Thymus (tissue), 14 donors: ENCODE data around the gene PPA1. TPM values are rescaled to one million over a fixed set of nuclear protein-coding genes. Genes with fewer than 3 reads are reported as not detected.

Experiments used
- DNase-seq, 9 donors: peaks; one replicate each; pipeline ENCODE4 v3.0.0-alpha.2; 2013; ENCODE audit warnings: low spot score in 9 of 9, low read depth in 6 of 9, missing footprints in 1 of 9
- H3K27ac ChIP-seq, 2 donors: one replicate each; pipeline ENCODE4 v1.5.1; 2013; ENCODE audit warnings: control low read depth in 1 of 2, low read depth in 1 of 2, low read length in 1 of 2, mild to moderate bottlenecking in 1 of 2, moderate library complexity in 1 of 2
- H3K27me3 ChIP-seq, 2 donors: one replicate each; pipeline ENCODE4 v1.5.1; 2013; ENCODE audit warnings: low read length in 1 of 2; ENCODE audit not compliant: control insufficient read depth in 2 of 2, insufficient read depth in 1 of 2
- H3K36me3 ChIP-seq, 2 donors: one replicate each; pipeline ENCODE4 v1.5.1; 2013; ENCODE audit warnings: low read length in 1 of 2, mild to moderate bottlenecking in 1 of 2, moderate library complexity in 1 of 2; ENCODE audit not compliant: control insufficient read depth in 2 of 2, insufficient read depth in 2 of 2
- H3K4me1 ChIP-seq, 2 donors: one replicate each; pipeline ENCODE4 v1.5.1; 2013; ENCODE audit warnings: low read length in 2 of 2; ENCODE audit not compliant: control insufficient read depth in 2 of 2, insufficient read depth in 2 of 2
- H3K4me3 ChIP-seq, 2 donors: one replicate each; pipeline ENCODE4 v1.5.1; 2013; ENCODE audit warnings: low read length in 2 of 2, control low read depth in 1 of 2, mild to moderate bottlenecking in 1 of 2
- H3K9me3 ChIP-seq, 2 donors: one replicate each; pipeline ENCODE4 v1.5.1; 2013; ENCODE audit warnings: low read length in 1 of 2, mild to moderate bottlenecking in 1 of 2; ENCODE audit not compliant: control insufficient read depth in 2 of 2, insufficient read depth in 1 of 2
- WGBS: extraction: QIAGEN DNeasy Blood & Tissue Kit; methylation state at CpG from one replicate; pipeline ENCODE4 v1.1.7; 2013; 5-methylcytosine and 5-hydroxymethylcytosine counted together
- long read RNA-seq, 10 donors: transcript quantifications; one replicate each; lab custom pipeline, GENCODE V29; 2026
- polyA plus RNA-seq: library from polyadenylated mRNA; stranded (reverse); fragments of 200-250 nt; gene quantifications from one replicate; pipeline ENCODE4 v1.2.3, GENCODE V29; 2013
- total RNA-seq: library from RNA; stranded (reverse); fragments of 120-200 nt; gene quantifications from one replicate; pipeline ENCODE4 v1.2.4, GENCODE V29; 2013
- donor health status: healthy.

PPA1 gene
- total RNA-seq (199 TPM), polyA plus RNA-seq (150 TPM)
- long read RNA-seq, donor 1, transcript PPA1-202 (11 exons, 1,295 nt): major isoform, 10 of 59 reads
- long read RNA-seq, donor 1, partial matches to known transcripts: 49 of 59 reads
- long read RNA-seq, donor 1, other reads (novel, unspliced or antisense): 0 of 59 reads
- long read RNA-seq, donor 2: 0 reads
- long read RNA-seq, donor 3, transcript PPA1-202 (11 exons, 1,295 nt): major isoform, 157 of 351 reads
- long read RNA-seq, donor 3, partial matches to known transcripts: 194 of 351 reads
- long read RNA-seq, donor 3, other reads (novel, unspliced or antisense): 0 of 351 reads
- long read RNA-seq, donor 4, transcript PPA1-202 (11 exons, 1,295 nt): major isoform, 54 of 173 reads
- long read RNA-seq, donor 4, partial matches to known transcripts: 119 of 173 reads
- long read RNA-seq, donor 4, other reads (novel, unspliced or antisense): 0 of 173 reads
- long read RNA-seq, donor 5, transcript PPA1-202 (11 exons, 1,295 nt): major isoform, 140 of 418 reads
- long read RNA-seq, donor 5, partial matches to known transcripts: 278 of 418 reads
- long read RNA-seq, donor 5, other reads (novel, unspliced or antisense): 0 of 418 reads
- long read RNA-seq, donor 6, transcript PPA1-202 (11 exons, 1,295 nt): major isoform, 57 of 57 reads
- long read RNA-seq, donor 6, partial matches to known transcripts: 0 of 57 reads
- long read RNA-seq, donor 6, other reads (novel, unspliced or antisense): 0 of 57 reads
- long read RNA-seq, donor 7, transcript PPA1-202 (11 exons, 1,295 nt): major isoform, 110 of 120 reads
- long read RNA-seq, donor 7, partial matches to known transcripts: 10 of 120 reads
- long read RNA-seq, donor 7, other reads (novel, unspliced or antisense): 0 of 120 reads
- long read RNA-seq, donor 8, transcript PPA1-202 (11 exons, 1,295 nt): major isoform, 35 of 35 reads
- long read RNA-seq, donor 8, partial matches to known transcripts: 0 of 35 reads
- long read RNA-seq, donor 8, other reads (novel, unspliced or antisense): 0 of 35 reads
- long read RNA-seq, donor 9, transcript PPA1-202 (11 exons, 1,295 nt): major isoform, 45 of 45 reads
- long read RNA-seq, donor 9, partial matches to known transcripts: 0 of 45 reads
- long read RNA-seq, donor 9, other reads (novel, unspliced or antisense): 0 of 45 reads
- long read RNA-seq, donor 10, transcript PPA1-202 (11 exons, 1,295 nt): major isoform, 57 of 159 reads
- long read RNA-seq, donor 10, partial matches to known transcripts: 102 of 159 reads
- long read RNA-seq, donor 10, other reads (novel, unspliced or antisense): 0 of 159 reads

- H3K4me3 ChIP-seq: peak within 1 kb of the TSS; percentile 77 to 79
Observed at GRCh38 chr10:70233109-70233938, at the start of gene PPA1. Gene PPA1 (minus strand): TSS chr10:70233429. CDS start chr10:70233327, 102 bp downstream.

DNA sequence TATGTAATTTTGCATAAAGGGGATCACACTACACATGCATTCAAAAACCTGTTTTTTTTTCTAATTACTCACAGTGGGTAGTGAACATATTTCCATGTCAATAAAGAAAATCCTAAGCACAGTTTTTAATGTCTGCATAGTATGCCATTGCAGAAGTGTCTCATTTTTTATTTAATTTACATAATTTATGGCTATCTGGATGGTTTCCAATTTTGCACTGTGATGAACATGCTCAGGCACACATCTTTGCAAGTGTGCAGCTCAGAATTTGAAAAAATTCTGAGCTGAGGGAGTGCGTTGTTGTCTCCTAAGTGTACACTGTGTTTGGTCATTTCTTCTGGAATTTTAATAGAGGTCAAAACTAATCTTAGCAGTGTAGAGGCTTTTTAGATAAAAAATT lies 48.4 kb upstream of the PPA1 start:
- 82% methylated on average over 1 of the region's 1 CpG for WGBS
- peaks cover 11 to 56% of the 10 kb centered on the region in 2 donors for H3K27me3 ChIP-seq
- DNase-seq: no peak

More at GRCh38 chr10:70233109-70233938, at the start of gene PPA1:
- H3K9me3 ChIP-seq: no peaks in the 10 kb centered on the region
- peaks cover 6 to 13% of the 10 kb centered on the region in 2 donors for H3K4me1 ChIP-seq
- WGBS: under 1% methylated on average over 74 of the region's 74 CpGs
- peak; percentile 72 to 98 (median 94) for DNase-seq
- peaks cover 0 to 6% of the 10 kb centered on the region in 2 donors for H3K36me3 ChIP-seq
- no peaks in the 10 kb centered on the region for H3K27me3 ChIP-seq
- H3K27ac ChIP-seq: peak within 1 kb of the TSS; percentile 61 to 79

DNA sequence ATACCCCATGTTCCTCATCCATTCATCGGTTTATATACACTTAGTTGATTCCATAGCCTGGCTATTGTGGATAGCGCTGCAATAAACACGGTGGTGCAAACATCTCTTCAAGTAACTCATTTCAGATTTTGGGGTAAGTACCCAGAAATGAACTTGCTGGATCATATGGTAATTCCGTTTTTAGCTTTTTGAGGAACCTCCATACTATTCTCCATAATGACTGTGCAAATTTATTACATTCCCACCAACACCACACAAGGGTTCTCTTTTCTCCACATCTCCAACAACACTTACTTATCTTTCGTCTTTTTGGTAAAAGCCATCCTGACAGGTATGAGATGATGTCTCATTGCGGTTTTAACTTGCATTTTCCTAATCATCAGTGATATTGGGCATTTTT lies 46.9 kb upstream of the PPA1 start:
- no peaks in the 10 kb centered on the region for H3K36me3 ChIP-seq
- 91% methylated on average over 6 of the region's 6 CpGs for WGBS

More for the DNA sequence above, 48.4 kb upstream of the PPA1 start:
- H3K4me3 ChIP-seq: no peak overlapping the region
- H3K36me3 ChIP-seq: no peaks in the 10 kb centered on the region
- no peaks in the 10 kb centered on the region for H3K9me3 ChIP-seq
- no peaks in the 10 kb centered on the region for H3K4me1 ChIP-seq
- H3K27ac ChIP-seq: no peak overlapping the region

DNA sequence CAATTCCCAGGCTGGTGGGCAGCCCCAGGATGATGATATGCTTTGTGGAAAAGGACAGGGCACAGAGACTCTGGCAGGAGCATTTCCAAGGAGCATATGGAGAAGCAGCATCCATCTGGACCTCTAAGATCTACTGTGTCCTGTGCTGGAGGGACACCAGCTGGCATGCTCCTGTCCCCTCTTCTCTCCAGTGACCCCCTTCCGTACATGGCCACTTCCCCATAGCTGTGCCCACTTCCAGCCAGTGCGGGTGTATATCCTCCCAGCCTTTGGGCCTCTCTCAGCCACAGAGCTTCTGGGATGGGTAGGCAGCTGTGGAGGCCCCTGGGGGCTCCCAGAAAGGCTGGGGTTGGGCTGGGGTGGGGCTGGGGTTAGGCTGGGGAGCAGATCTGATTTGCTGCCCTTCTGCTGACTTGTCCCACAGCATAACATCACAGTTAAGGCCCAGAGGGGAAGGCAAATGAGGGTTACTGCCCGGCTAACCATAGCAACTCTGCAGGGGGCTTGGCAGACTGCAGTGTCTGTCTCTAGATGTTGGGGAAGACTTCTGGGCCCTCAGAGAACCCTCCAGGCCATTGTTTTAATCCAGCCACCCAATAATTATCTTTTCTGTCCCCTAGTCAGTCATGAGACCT lies 44.3 kb upstream of the PPA1 start:
- H3K4me3 ChIP-seq: no peak overlapping the region
- H3K9me3 ChIP-seq: no peaks in the 10 kb centered on the region
- no peaks in the 10 kb centered on the region for H3K36me3 ChIP-seq
- no peaks in the 10 kb centered on the region for H3K4me1 ChIP-seq
- no peak for DNase-seq
- peaks cover 3 to 26% of the 10 kb centered on the region in 2 donors for H3K27me3 ChIP-seq
- WGBS: 91% methylated on average over 3 of the region's 3 CpGs
- no peak overlapping the region for H3K27ac ChIP-seq

More for the DNA sequence above, 46.9 kb upstream of the PPA1 start:
- Histone ChIP-seq H3K9me3 (no peaks in the 10 kb centered on the region), H3K4me3 (no peak overlapping the region), H3K27me3 (peaks cover 8 to 48% of the 10 kb centered on the region in 2 donors), H3K27ac (no peak overlapping the region), H3K4me1 (no peaks in the 10 kb centered on the region)
- DNase-seq: no peak

- Histone ChIP-seq H3K9me3 (no peaks in the 10 kb centered on the region), H3K27me3 (peaks cover 0 to 7% of the 10 kb centered on the region in 2 donors), H3K4me3 (no peak overlapping the region), H3K27ac (no peak overlapping the region), H3K4me1 (no peaks in the 10 kb centered on the region), H3K36me3 (no peaks in the 10 kb centered on the region)
- WGBS: 93% methylated on average over 2 of the region's 2 CpGs
- DNase-seq: peak in 1 of 9 donors; percentile 15
Observed at GRCh38 chr10:70274643-70275042, 41.4 kb upstream of the PPA1 start.

- Histone ChIP-seq H3K4me3 (no peak overlapping the region), H3K27me3 (peaks cover 0 to 5% of the 10 kb centered on the region in 2 donors), H3K9me3 (no peaks in the 10 kb centered on the region), H3K4me1 (no peaks in the 10 kb centered on the region), H3K27ac (no peak overlapping the region), H3K36me3 (no peaks in the 10 kb centered on the region)
- 18% methylated on average over 4 of the region's 4 CpGs for WGBS
- DNase-seq: peak in 2 of 9 donors; percentile 5 to 40
Observed at GRCh38 chr10:70272925-70273316, 39.7 kb upstream of the PPA1 start.

DNA sequence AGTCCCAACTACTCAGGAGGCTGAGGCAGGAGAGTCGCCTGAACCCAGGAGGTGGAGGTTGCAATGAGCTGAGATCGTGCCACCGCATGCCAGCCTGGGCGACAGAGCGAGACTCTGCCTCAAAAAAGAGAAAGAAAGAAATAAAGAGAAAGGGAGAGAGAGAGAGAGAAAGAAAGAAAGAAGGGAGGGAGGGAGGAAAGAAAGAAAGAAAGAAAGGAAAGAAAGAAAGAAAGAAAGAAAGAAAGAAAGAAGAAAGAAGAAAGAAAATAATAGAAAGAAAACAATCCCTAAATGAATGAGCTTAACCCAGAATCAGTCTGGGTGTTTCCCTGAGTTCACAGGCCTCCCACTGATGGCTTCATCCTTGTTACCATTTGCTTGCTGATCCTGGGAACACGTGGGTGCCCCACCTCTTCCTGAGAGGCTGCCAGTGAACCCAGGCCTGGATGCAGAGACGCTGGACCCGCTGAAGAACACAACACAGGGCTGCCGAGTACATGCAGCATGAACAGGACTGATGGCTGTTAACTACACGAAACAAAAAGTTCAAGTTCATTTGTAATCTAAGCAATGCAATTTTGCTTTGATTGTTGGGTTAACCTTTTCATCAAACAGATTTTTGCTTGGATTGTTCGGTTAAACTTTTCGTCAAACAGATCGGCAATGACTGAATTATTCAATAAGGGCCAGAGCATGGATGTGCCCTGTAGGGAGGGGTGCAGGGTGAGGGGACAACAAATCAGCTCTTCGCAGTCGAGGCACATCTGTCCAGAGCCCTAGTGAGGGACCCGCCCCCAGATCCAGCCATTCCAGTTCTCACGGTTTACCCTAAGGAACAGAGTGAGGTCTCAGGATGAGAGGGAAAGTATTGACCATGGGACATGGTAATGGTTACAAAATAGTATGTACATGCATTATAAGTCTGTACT lies 39.0 kb upstream of the PPA1 start:
- no peaks in the 10 kb centered on the region for H3K4me1 ChIP-seq
- H3K27ac ChIP-seq: no peak overlapping the region
- DNase-seq: no peak
- no peaks in the 10 kb centered on the region for H3K36me3 ChIP-seq
- WGBS: 89% methylated on average over 17 of the region's 17 CpGs
- peaks cover 0 to 11% of the 10 kb centered on the region in 2 donors for H3K27me3 ChIP-seq
- no peak overlapping the region for H3K4me3 ChIP-seq
- H3K9me3 ChIP-seq: no peaks in the 10 kb centered on the region
